Stimulated activated CD4-positive, alpha-beta T cell treated with anti-CD3 and anti-CD28 coated beads, TNF-alpha, amount 100 ng/mL, for 48 hours (primary cell): ENCODE results near the gene ARID3B.
"Not testable (repeated sequence)": the region's sequence is repeated elsewhere in the genome, so short reads cannot be mapped to it uniquely, and the experiment has no call there.

Experiments used
- DNase-seq, 3 donors: peaks; one replicate each; pipeline ENCODE4 v3.0.0-alpha.2; 2020; ENCODE audit warnings: low read depth in 3 of 3

The ARID3B gene

GRCh38 chr15:74540761-74541493 is at the start of gene ARID3B:
Gene ARID3B (plus strand): TSS chr15:74541220. CDS start chr15:74543937, 2,717 bp downstream.
- peak; percentile 91 to 97 (median 97) for DNase-seq

- DNase-seq: no peak
These were observed 44.4 kb upstream of the ARID3B start for GRCh38 chr15:74496648-74497047.

- no peak for DNase-seq
These were observed 43.4 kb upstream of the ARID3B start for GRCh38 chr15:74497584-74497983.

DNA sequence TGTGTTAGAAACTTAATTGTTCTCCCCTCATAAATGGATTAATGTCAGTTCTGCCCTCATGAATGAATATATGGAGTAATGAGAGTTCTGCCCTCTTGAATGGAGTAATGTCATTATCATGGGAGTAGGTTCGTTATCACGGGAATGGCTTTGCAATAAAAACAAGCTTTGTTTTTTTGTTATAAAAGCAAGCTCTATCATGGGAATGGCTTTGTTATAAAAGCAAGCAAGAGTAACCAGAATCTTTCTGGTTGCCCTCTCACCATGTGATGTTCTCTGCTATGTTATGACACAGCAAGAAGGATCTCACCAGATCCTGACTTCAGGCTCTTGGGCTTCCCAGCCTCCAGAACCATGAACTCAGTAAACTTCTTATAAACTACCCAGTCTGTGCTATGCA is 41.7 kb upstream of the ARID3B start:
- no peak for DNase-seq

DNA sequence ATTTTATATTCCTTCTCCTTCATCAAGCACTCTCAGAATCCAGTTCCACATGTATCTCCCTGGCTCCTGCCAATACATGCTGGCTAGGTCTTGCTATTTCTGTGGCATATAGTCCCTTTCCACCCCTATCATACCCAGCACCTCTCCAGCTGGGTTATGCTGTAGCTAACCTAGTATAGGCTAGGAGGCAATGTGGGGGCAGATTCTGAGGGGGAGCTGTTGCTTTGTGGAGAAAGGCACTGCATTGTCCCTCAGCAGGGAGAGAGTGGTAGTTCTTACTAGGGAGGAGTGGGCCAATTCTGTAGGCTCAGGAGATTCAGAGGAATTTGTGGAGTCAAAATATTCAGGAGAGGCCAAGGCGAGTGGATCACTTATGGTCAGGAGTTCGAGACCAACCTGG is 40.6 kb upstream of the ARID3B start:
- no peak for DNase-seq

DNA sequence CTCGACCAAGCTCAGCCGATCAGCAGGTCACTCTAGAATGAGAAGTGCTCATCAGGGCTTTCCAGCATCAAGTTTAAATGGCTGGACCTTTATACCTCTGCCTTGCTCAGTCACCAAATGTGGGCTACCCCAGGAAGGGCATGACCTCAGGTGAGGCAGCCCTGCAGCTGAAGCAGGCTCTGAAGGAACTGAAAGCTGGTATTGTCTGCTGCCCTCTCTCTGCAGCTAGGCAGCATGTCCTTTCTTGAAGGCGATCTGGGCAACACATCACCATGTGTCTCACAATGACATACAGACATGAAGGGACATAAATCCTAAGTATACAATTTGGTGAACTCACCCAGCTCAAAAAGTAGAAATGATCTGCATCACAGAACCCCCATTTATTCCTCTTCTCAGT is 38.7 kb upstream of the ARID3B start:
- no peak for DNase-seq

DNA sequence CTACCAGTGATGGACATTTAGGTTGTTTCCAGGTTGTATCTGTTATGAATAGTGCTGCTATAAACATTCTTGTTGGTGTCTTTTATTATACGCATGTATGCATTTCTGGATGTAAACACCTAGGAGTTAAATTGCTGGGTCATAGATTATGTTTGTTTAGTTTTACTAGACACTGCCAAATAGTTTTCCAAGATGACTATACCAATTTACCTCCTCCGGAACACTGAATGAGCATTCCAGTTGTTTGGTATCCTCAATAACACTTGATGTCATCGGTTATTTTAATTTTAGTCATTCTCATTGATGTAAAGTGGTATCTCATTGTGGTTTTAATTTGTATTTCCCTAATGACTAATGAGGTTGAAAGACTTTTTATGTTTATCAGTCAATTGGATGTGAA is 36.6 kb upstream of the ARID3B start:
- no peak for DNase-seq

DNA sequence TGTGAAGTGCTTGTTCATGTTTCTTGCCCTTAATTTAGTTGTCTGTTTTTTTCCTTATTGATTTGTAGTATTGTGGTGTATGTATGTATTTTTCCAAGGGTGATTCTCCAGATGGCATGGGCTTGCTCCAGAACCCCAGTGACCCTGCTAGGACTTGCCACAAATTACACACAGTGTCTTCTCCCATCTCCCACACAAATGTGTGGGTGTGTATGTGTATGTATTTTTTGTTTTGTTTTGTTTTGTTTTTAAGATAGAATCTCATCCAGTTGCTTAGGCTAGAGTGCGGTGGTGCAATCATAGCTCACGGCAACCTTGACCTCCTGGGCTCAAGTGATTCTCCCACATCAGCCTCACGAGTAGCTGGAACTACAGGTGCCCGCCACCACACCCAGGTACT is 36.2 kb upstream of the ARID3B start:
- DNase-seq: no peak

- DNase-seq: no peak
These were observed 35.0 kb upstream of the ARID3B start for GRCh38 chr15:74505837-74506514.

DNA sequence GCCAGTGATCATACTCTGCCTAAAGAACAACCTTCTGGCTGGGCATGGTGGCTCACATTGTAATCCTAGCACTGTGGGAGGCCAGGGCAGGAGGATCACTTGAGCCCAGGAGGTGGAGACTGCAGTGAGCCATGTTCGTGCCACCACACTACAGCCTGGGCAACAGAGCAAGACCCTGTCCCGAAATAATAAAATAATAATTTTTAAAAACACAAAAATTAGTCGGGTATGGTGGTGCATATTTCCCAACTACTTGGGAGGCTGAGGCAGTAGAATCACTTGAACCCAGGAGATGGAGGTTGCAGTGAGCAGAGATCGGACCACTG is 34.5 kb upstream of the ARID3B start:
- DNase-seq: no peak

DNA sequence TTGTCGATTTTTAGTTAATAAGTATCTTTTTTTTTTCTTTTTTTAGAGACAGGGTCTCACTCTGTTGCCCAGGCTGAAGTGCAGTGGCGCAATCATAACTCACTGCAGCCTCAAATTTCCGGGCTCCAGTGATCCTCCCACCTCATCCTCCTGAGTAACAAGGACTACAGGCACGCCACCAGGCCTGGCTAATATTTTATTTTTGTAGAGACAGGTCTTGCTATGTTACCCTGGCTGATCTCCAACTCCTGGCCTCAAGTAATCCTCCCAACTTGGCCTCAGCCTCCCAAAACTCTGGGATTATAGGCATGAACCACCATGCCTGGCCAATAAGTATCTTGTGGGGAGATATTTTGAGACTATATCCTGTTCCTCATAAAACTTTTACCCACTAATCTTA is 29.4 kb upstream of the ARID3B start:
- no peak for DNase-seq

GRCh38 chr15:74514059-74514458 is 27.0 kb upstream of the ARID3B start:
- DNase-seq: not testable (repeated sequence)

- DNase-seq: no peak
These were observed 23.9 kb upstream of the ARID3B start for GRCh38 chr15:74517096-74517495.

DNA sequence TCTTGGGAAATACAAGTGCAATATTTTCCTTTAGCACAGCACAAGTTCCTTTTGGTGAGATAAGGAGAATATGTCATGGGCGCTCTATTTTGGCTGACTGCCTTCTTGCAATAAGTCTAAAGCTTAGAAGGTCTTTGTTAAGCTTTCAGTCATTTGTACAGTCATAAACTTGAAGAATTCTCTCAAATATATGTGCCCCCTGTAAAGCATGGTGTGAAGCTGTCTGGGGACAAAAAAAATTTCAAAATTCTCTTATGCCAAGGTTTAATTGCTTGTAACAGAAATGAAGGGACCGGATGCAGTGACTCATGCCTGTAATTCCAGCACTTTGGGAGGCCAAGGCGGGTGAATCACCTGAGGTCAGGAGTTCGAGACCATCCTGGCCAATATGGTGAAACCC is 21.7 kb upstream of the ARID3B start:
- DNase-seq: no peak

DNA sequence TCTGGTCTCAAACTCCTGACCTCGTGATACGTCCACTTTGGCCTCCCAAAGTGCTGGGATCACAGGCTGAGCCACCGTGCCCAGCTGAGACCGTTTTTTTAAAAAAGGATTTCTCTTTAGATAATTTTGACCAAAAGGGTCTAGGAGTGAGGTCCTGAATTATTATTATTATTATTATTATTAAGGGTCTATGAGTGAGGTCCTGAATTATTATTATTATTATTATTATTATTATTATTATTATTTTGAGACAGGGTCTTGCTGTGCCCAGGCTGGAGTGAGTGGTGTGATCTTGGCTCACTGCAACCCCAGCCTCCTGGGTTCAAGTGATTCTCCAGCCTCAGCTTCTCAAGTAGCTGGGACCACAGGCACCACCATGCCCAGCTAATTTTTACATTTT is 20.6 kb upstream of the ARID3B start:
- no peak for DNase-seq

GRCh38 chr15:74523982-74524381 is 17.0 kb upstream of the ARID3B start:
- no peak for DNase-seq

GRCh38 chr15:74525309-74525708 is 15.7 kb upstream of the ARID3B start:
- no peak for DNase-seq

- DNase-seq: no peak
These were observed 15.1 kb upstream of the ARID3B start for GRCh38 chr15:74525945-74526344.

DNA sequence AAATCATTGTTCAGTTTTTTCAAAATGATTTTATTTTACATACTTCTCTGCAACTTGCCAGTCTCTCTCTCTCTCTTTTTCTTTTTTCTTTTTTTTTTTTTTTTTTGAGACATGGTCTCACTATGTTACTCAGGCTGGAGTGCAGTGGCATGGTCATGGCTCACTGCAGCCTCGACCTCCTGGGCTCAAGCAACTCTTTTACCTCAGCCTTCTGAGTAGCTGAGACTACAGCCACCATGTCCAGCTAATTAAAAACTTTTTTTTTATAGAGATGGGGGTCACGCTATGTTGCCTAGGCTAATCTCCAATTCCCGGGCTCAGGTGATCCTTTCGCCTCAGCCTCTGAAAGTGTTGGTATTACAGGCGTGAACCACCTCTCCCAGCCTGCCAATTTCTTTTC is 12.1 kb upstream of the ARID3B start:
- no peak for DNase-seq

DNA sequence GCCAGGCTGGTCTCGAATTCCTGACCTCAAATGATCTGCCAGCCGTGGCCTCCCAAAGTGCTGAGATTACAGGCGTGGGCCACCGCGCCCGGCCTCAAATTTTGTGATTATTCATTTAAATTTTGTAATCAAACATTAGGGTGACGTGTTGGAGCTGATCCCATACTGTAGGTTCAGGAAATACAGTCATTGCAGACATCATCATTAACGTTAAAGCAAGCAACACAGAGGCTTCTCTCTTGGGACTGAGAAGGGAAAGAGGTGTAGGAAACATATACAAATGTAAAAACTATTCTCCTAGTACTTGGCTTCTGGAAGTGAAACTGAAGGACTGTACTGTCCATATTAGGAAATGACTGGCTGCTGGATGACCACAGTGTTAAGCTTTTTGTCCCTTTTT is 11.1 kb upstream of the ARID3B start:
- DNase-seq: no peak

DNA sequence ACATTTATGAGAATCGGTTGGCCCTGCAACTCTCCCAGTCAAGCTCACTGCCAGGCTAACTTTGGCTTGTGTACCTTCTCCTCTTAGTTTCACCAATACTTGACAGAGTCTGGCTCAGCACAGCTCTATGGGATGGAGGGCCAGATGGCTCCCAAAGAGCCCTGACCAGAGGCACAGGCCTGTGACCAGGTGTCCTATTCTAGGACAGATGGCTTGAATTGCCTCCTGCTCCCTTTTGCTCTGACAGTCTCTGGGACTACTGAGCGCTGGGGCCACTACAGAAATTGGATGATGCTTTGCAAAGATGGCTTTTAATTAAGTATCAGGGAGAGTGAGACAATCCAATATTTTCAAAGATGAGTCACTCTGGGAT is 10.3 kb upstream of the ARID3B start:
- no peak for DNase-seq

- no peak for DNase-seq
These were observed 9.7 kb upstream of the ARID3B start for GRCh38 chr15:74531144-74531811.

GRCh38 chr15:74535388-74536084 is 5.5 kb upstream of the ARID3B start:
- DNase-seq: no peak
